Left ventricle myocardium inferior (tissue), 1 donor: ENCODE measurements around the gene MACROD2. TPM values are rescaled to one million over a fixed set of nuclear protein-coding genes. Genes with fewer than 3 reads are reported as not detected.

Experiments
- DNase-seq: peaks from one replicate; pipeline ENCODE4 v3.0.0-alpha.2; 2020
- H3K27ac ChIP-seq: fragments of 200-600 bp; replicated peaks from 2 replicates; pipeline ENCODE4 v1.8.0; 2021
- H3K27me3 ChIP-seq: fragments of 200-600 bp; 2 replicates; pipeline ENCODE4 v1.8.0; 2021; ENCODE audit warnings: low read depth
- H3K36me3 ChIP-seq: fragments of 200-600 bp; 2 replicates; pipeline ENCODE4 v1.8.0; 2021
- H3K4me1 ChIP-seq: fragments of 200-600 bp; 2 replicates; pipeline ENCODE4 v1.8.0; 2021
- H3K4me3 ChIP-seq: fragments of 200-600 bp; 2 replicates; pipeline ENCODE4 v1.8.0; 2021; ENCODE audit warnings: mild to moderate bottlenecking, moderate library complexity
- H3K9me3 ChIP-seq: fragments of 200-600 bp; replicated peaks from 2 replicates; pipeline ENCODE4 v1.8.0; 2021
- CTCF ChIP-seq: fragments of 200-600 bp; IDR thresholded peaks from 2 replicates; pipeline ENCODE4 v1.8.0; 2021; ENCODE audit warnings: antibody characterized with exemption, mild to moderate bottlenecking, borderline replicate concordance
- intact Hi-C: fragments of 100-400 bp; cut with micrococcal nuclease; formaldehyde crosslinking; loops from one replicate; pipeline ENCODE4 v1.11.0; 2022
- total RNA-seq: library from RNA; stranded (reverse); fragmentation: NEBNext Ultra II Directional; extraction: Animal tissue kit (Norgen Biotek cat#: 25700); gene quantifications from one replicate; pipeline ENCODE4 v1.2.1, GENCODE V29; 2021
- donor health status: DM: no; HTN: yes; CAD: no; lungs with severe emphysema.

The MACROD2 gene
- total RNA-seq, 1 donor from 2014 or later = 3.6 TPM

- Histone ChIP-seq H3K9me3 (peaks cover 32% of the 10 kb centered on the region), H3K27me3 (no peaks in the 10 kb centered on the region), H3K27ac (no peak overlapping the region), H3K4me1 (peaks cover 17% of the 10 kb centered on the region), H3K36me3 (no peaks in the 10 kb centered on the region), H3K4me3 (no peak overlapping the region)
- no peak for DNase-seq
- TF ChIP-seq CTCF = no peak
- intact Hi-C loops = no loop called here
Measured at GRCh38 chr20:16001286-16001685, 2006.0 kb downstream of the MACROD2 start.

DNA sequence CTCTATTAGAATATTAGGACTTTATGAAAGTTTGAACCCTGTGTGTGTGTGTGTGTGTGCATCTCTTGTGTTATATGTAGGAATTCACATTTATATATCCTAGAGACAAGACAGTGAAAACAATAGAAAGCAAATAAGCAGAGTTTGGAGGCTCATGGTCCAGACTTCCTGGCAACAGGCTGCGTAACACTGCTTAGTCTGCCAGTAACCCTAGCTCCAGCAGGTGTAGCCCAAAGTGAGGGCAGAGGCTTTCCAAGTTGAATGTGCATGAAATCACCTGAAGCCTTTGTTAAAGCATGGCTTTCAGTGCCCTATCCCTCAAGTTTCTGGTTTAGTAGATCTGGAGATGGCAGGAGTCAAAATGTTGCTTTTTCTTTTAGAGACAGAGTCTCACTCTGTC, 2008.0 kb downstream of the MACROD2 start:
- H3K9me3 ChIP-seq = peaks cover 12% of the 10 kb centered on the region
- H3K27me3 ChIP-seq = no peaks in the 10 kb centered on the region
- DNase-seq = no peak
- H3K4me3 ChIP-seq = no peak overlapping the region
- no peak for TF ChIP-seq CTCF
- H3K36me3 ChIP-seq = no peaks in the 10 kb centered on the region
- intact Hi-C loops = no loop called here
- H3K27ac ChIP-seq = no peak overlapping the region
- H3K4me1 ChIP-seq = peaks cover 17% of the 10 kb centered on the region

DNA sequence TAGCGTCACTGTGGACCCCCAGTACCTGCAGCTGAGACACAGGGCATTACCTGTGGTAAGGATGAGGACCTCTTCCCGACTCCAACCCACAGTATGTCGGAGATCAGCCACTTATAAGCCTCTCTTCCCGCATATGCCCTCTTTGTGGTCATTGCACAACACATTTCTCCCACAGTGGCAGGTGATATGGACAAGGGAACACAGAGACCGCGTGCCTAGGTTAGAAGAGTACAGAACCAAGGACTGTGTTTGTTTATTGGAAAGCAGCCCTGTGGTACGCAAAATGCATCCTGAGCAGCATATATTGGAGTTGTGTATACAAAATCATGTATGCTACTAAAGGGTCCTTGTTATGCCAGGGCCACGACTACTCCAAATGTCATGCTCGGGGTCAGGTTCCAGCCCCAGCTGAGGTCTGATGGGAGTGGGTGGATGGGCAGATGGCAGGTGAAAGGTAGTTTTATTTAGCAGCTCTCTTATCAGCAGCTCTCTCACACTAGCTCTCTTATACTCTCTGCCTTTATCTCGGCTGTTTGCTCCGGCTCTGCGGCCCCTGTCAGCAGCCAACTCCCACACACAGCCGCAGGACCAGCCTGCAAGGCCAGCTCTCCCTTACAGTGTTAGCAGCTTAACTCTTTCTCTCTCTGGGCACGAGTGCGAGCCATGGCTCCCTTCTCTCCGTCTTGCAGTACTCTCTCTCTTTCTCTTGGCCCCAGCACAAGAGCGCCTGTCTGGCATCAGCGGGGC, 2009.0 kb downstream of the MACROD2 start:
- peak overlapping the region; percentile 50 for H3K27ac ChIP-seq
- peak; percentile 47 for DNase-seq
- TF ChIP-seq CTCF = no peak
- no peak overlapping the region for H3K4me3 ChIP-seq
- no peaks in the 10 kb centered on the region for H3K36me3 ChIP-seq
- peaks cover 5% of the 10 kb centered on the region for H3K27me3 ChIP-seq
- peaks cover 2% of the 10 kb centered on the region for H3K9me3 ChIP-seq
- peaks cover 17% of the 10 kb centered on the region for H3K4me1 ChIP-seq
- intact Hi-C loops = no loop called here

- intact Hi-C loops = no loop called here
Measured at GRCh38 chr20:16005021-16005914, 2010.0 kb downstream of the MACROD2 start.

More at GRCh38 chr20:16005021-16005914, 2010.0 kb downstream of the MACROD2 start:
- Histone ChIP-seq H3K27me3 (peaks cover 5% of the 10 kb centered on the region), H3K27ac (peak overlapping the region; percentile 50), H3K4me1 (peaks cover 17% of the 10 kb centered on the region), H3K9me3 (no peaks in the 10 kb centered on the region), H3K4me3 (no peak overlapping the region), H3K36me3 (no peaks in the 10 kb centered on the region)
- no peak for DNase-seq
- TF ChIP-seq CTCF = no peak
